PC-9 (cell line): ENCODE data around the gene SYK. TPM values are rescaled to one million over a fixed set of nuclear protein-coding genes. Genes with fewer than 3 reads are reported as not detected.

Source experiments
- BruUV-seq: library from RNA; stranded (reverse); fragments of 400-500 nt; replicated peaks from 2 replicates; lab custom pipeline; 2021; lab: Mats Ljungman, UMichigan
- CTCF ChIA-PET: fragments of 300-600 bp; sonication (Branson Sonifier 250); formaldehyde crosslinking; loops from one replicate; lab custom pipeline; 2022; ENCODE audit warnings: antibody characterized with exemption; lab: Charles Lee
- POLR2A ChIA-PET: fragments of 300-600 bp; sonication (Branson Sonifier 250); formaldehyde crosslinking; loops from one replicate; lab custom pipeline; 2022; ENCODE audit warnings: antibody characterized with exemption; ENCODE audit not compliant: unreplicated experiment; lab: Charles Lee
- DNase-seq, 2 experiments: peaks; one replicate each; pipeline versions ENCODE4 v3.0.0 to v3.0.0-alpha.2; 2015 to 2022; ENCODE audit warnings: mixed read lengths in 1 of 2
- H2AFZ ChIP-seq: fragments of 200-600 bp; sonication (generic); 2 replicates; pipeline ENCODE4 v1.8.1; 2017; ENCODE audit warnings: antibody characterized with exemption
- H3F3A ChIP-seq: fragments of 200-600 bp; sonication (generic); 2 replicates; pipeline ENCODE4 v1.8.1; 2017; ENCODE audit warnings: antibody characterized with exemption, mild to moderate bottlenecking, low read depth; ENCODE audit not compliant: insufficient read depth
- H3K27ac ChIP-seq: fragments of 200-600 bp; sonication (generic); 2 replicates; pipeline ENCODE4 v1.6.1; 2016; ENCODE audit warnings: mixed run types
- H3K27me3 ChIP-seq: fragments of 200-600 bp; sonication (generic); 2 replicates; pipeline ENCODE4 v1.6.1; 2016; ENCODE audit warnings: low read depth, mixed run types; ENCODE audit not compliant: insufficient read depth
- H3K36me3 ChIP-seq: fragments of 200-600 bp; sonication (generic); 2 replicates; pipeline ENCODE4 v1.6.1; 2016; ENCODE audit warnings: low read depth, mixed run types
- H3K4me1 ChIP-seq: fragments of 200-600 bp; sonication (generic); replicated peaks from 2 replicates; pipeline ENCODE4 v1.6.1; 2016; ENCODE audit warnings: mixed run types; ENCODE audit not compliant: insufficient read depth
- H3K4me2 ChIP-seq: fragments of 200-600 bp; sonication (generic); 2 replicates; pipeline ENCODE4 v1.6.1; 2017; ENCODE audit warnings: mixed run types
- H3K4me3 ChIP-seq: fragments of 200-600 bp; sonication (generic); 2 replicates; pipeline ENCODE4 v1.6.1; 2016; ENCODE audit warnings: mixed run types
- H3K79me2 ChIP-seq: fragments of 200-600 bp; sonication (generic); 2 replicates; pipeline ENCODE4 v1.6.1; 2017; ENCODE audit warnings: low read depth, mixed run types
- H3K9me2 ChIP-seq: fragments of 200-600 bp; sonication (generic); 2 replicates; pipeline ENCODE4 v1.8.1; 2017; ENCODE audit warnings: mild to moderate bottlenecking; ENCODE audit not compliant: insufficient read depth
- H3K9me3 ChIP-seq: fragments of 200-600 bp; sonication (generic); 2 replicates; pipeline ENCODE4 v1.8.1; 2016; ENCODE audit warnings: low read depth; ENCODE audit not compliant: insufficient read depth
- H4K20me1 ChIP-seq: fragments of 200-600 bp; sonication (generic); 2 replicates; pipeline ENCODE4 v1.8.1; 2017; ENCODE audit not compliant: insufficient read depth
- CTCF ChIP-seq: fragments of 200-600 bp; sonication (generic); conservative IDR thresholded peaks from 2 replicates; pipeline ENCODE4 v1.6.1; 2017; ENCODE audit warnings: mixed run types, antibody characterized with exemption, mild to moderate bottlenecking, moderate library complexity
- EZH2 ChIP-seq: fragments of 200-600 bp; sonication (generic); IDR thresholded peaks from 2 replicates; pipeline ENCODE4 v1.8.0; 2017; ENCODE audit warnings: antibody characterized with exemption, low read depth
- intact Hi-C: fragments of 100-400 bp; cut with micrococcal nuclease; formaldehyde crosslinking; loops from one replicate; pipeline ENCODE4 v1.10.0; 2022; ENCODE audit not compliant: unreplicated experiment
- total RNA-seq: library from RNA; stranded (reverse); gene quantifications from 2 replicates; pipeline ENCODE4 v1.2.3, GENCODE V29; 2021

SYK gene
- total RNA-seq, 1 experiment from 2014 or later: 32.1 TPM

- Histone ChIP-seq H3F3A (no peaks in the 10 kb centered on the region), H4K20me1 (no peaks in the 10 kb centered on the region), H3K9me3 (no peaks in the 10 kb centered on the region), H3K79me2 (no peaks in the 10 kb centered on the region), H3K9me2 (no peaks in the 10 kb centered on the region), H3K4me3 (no peak overlapping the region), H3K4me1 (no peaks in the 10 kb centered on the region), H3K27me3 (no peaks in the 10 kb centered on the region), H3K27ac (no peak overlapping the region), H3K4me2 (no peak overlapping the region), H3K36me3 (no peaks in the 10 kb centered on the region), H2AFZ (no peak overlapping the region)
- TF ChIP-seq EZH2: no peak
- TF ChIP-seq CTCF: no peak
- intact Hi-C loops: no loop called here
- BruUV-seq: no TSS peak
- ChIA-PET CTCF (no interaction called here), POLR2A (no interaction called here)
- no peak for DNase-seq
These were observed 94.6 kb downstream of the SYK start for GRCh38 chr9:90896231-90896630.

GRCh38 chr9:90898228-90898627, 96.6 kb downstream of the SYK start:
- Histone ChIP-seq H3K4me2 (no peak overlapping the region), H3F3A (no peaks in the 10 kb centered on the region), H4K20me1 (no peaks in the 10 kb centered on the region), H3K4me1 (no peaks in the 10 kb centered on the region), H3K27ac (no peak overlapping the region), H2AFZ (no peak overlapping the region), H3K79me2 (no peaks in the 10 kb centered on the region), H3K36me3 (no peaks in the 10 kb centered on the region), H3K4me3 (no peak overlapping the region), H3K9me3 (no peaks in the 10 kb centered on the region), H3K9me2 (no peaks in the 10 kb centered on the region), H3K27me3 (no peaks in the 10 kb centered on the region)
- DNase-seq: no peak
- CTCF ChIA-PET: interaction anchor here (0.5 kb wide), 1 partner anchor 87 kb away, joined by 3 read pairs; no protein-coding TSS in a partner anchor
- TF ChIP-seq EZH2 (no peak), CTCF (no peak; the same call in 1 of the 2 replicates)
- POLR2A ChIA-PET: no interaction called here
- BruUV-seq: no TSS peak
- intact Hi-C loops: no loop called here

GRCh38 chr9:90899287-90899686, 97.7 kb downstream of the SYK start:
- H3K9me2 ChIP-seq: no peaks in the 10 kb centered on the region
- no peak for DNase-seq
- no peaks in the 10 kb centered on the region for H3K27me3 ChIP-seq
- no peaks in the 10 kb centered on the region for H3K36me3 ChIP-seq
- H3K27ac ChIP-seq: no peak overlapping the region
- no peak overlapping the region for H2AFZ ChIP-seq
- no peaks in the 10 kb centered on the region for H3K79me2 ChIP-seq
- H3F3A ChIP-seq: no peaks in the 10 kb centered on the region
- POLR2A ChIA-PET: no interaction called here
- TF ChIP-seq EZH2 (no peak), CTCF (no peak)
- H4K20me1 ChIP-seq: no peaks in the 10 kb centered on the region
- H3K4me2 ChIP-seq: no peak overlapping the region
- no TSS peak for BruUV-seq
- no peaks in the 10 kb centered on the region for H3K9me3 ChIP-seq
- intact Hi-C loops: no loop called here
- no peak overlapping the region for H3K4me3 ChIP-seq
- no peaks in the 10 kb centered on the region for H3K4me1 ChIP-seq
- CTCF ChIA-PET: no interaction called here
